Measurements from ENCODE around the gene DNAH3. TPM values are rescaled to one million over a fixed set of nuclear protein-coding genes. Genes with fewer than 3 reads are reported as not detected.

DNAH3 gene
- total and polyA plus RNA-seq, 2 of the 13 experiments (the other 11 are each of a cell fraction or from before 2014, with no cell fraction given): 0.07 to 0.08 TPM

DNA sequence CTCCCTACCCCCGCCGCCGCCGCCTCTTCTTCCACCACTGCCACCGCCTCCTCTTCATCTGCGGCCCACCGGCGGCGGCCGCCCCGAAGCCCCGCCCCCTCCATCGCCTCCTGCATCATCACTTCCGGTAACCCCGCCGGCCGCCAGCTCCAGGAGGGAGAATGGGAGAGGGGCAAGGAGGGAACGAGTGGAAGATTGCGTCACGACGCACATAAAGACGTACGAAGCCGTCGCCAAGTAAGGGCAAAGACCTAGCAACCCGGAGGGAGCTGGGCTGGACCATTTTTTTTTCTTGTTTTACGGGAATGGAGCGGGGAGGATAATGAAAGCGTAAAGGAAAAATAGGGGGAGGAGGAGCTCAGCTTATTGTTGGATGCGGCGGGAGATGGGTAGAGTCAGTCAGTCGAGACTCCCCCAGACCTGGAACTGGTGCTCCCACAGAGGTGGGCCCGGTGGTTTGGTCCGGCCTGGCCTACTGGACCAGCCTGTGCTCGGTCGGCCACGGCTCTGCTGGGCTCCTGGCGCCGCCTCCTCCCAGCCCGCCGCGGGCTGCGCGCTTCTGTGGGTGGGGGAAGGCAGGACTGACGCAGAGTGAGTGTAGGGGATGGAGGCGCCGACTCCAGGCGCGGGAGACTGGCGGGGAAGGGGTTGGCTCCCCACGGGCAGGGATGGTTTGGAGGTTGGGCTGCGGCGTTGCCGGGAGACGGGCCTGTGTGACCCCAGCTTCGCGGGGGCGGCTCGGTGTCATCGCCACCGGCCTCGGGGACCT lies 250.2 kb downstream of the DNAH3 start, which contains the start of the genes DCUN1D3 and LYRM1 (continued):
- TF ChIP-seq, protein P1, sequence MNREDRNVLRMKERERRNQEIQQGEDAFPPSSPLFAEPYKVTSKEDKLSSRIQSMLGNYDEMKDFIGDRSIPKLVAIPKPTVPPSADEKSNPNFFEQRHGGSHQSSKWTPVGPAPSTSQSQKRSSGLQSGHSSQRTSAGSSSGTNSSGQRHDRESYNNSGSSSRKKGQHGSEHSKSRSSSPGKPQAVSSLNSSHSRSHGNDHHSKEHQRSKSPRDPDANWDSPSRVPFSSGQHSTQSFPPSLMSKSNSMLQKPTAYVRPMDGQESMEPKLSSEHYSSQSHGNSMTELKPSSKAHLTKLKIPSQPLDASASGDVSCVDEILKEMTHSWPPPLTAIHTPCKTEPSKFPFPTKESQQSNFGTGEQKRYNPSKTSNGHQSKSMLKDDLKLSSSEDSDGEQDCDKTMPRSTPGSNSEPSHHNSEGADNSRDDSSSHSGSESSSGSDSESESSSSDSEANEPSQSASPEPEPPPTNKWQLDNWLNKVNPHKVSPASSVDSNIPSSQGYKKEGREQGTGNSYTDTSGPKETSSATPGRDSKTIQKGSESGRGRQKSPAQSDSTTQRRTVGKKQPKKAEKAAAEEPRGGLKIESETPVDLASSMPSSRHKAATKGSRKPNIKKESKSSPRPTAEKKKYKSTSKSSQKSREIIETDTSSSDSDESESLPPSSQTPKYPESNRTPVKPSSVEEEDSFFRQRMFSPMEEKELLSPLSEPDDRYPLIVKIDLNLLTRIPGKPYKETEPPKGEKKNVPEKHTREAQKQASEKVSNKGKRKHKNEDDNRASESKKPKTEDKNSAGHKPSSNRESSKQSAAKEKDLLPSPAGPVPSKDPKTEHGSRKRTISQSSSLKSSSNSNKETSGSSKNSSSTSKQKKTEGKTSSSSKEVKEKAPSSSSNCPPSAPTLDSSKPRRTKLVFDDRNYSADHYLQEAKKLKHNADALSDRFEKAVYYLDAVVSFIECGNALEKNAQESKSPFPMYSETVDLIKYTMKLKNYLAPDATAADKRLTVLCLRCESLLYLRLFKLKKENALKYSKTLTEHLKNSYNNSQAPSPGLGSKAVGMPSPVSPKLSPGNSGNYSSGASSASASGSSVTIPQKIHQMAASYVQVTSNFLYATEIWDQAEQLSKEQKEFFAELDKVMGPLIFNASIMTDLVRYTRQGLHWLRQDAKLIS (CRISPR knock-in tag; IDR thresholded peaks at IDR 0.05): no peak
- TF ChIP-seq, protein P2, sequence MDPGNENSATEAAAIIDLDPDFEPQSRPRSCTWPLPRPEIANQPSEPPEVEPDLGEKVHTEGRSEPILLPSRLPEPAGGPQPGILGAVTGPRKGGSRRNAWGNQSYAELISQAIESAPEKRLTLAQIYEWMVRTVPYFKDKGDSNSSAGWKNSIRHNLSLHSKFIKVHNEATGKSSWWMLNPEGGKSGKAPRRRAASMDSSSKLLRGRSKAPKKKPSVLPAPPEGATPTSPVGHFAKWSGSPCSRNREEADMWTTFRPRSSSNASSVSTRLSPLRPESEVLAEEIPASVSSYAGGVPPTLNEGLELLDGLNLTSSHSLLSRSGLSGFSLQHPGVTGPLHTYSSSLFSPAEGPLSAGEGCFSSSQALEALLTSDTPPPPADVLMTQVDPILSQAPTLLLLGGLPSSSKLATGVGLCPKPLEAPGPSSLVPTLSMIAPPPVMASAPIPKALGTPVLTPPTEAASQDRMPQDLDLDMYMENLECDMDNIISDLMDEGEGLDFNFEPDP (CRISPR knock-in tag; conservative IDR thresholded peaks at IDR 0.05): no peak
- TF ChIP-seq, protein P3, sequence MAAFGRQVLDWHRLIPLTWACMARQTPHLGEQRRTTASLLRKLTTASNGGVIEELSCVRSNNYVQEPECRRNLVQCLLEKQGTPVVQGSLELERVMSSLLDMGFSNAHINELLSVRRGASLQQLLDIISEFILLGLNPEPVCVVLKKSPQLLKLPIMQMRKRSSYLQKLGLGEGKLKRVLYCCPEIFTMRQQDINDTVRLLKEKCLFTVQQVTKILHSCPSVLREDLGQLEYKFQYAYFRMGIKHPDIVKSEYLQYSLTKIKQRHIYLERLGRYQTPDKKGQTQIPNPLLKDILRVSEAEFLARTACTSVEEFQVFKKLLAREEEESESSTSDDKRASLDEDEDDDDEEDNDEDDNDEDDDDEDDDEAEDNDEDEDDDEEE (CRISPR knock-in tag; IDR thresholded peaks at IDR 0.05): peak; percentile 95
- TF ChIP-seq XRCC5 (optimal IDR thresholded peaks at IDR 0.05; ENCODE audit: low read length): peak; percentile 95
- TF ChIP-seq NFYC (CRISPR knock-in tag; IDR thresholded peaks at IDR 0.05): peak; percentile 34; the same call in 1 of the 2 replicates
- TF ChIP-seq ZNF550 (CRISPR knock-in tag; IDR thresholded peaks at IDR 0.05; ENCODE audit: borderline replicate concordance): peak; percentile 82; the same call in 1 of the 2 replicates
- peak; percentile 76 for TF ChIP-seq CHCHD3 (CRISPR knock-in tag; IDR thresholded peaks at IDR 0.05)
- TF ChIP-seq KAT2B (IDR thresholded peaks at IDR 0.05; ENCODE audit: borderline replicate concordance, low read depth, low read length): no peak
- TF ChIP-seq, protein P4, sequence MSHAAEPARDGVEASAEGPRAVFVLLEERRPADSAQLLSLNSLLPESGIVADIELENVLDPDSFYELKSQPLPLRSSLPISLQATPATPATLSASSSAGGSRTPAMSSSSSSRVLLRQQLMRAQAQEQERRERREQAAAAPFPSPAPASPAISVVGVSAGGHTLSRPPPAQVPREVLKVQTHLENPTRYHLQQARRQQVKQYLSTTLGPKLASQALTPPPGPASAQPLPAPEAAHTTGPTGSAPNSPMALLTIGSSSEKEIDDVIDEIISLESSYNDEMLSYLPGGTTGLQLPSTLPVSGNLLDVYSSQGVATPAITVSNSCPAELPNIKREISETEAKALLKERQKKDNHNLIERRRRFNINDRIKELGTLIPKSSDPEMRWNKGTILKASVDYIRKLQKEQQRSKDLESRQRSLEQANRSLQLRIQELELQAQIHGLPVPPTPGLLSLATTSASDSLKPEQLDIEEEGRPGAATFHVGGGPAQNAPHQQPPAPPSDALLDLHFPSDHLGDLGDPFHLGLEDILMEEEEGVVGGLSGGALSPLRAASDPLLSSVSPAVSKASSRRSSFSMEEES (CRISPR knock-in tag; IDR thresholded peaks at IDR 0.05): no peak; the same call in 1 of the 2 replicates
- TF ChIP-seq ZNF282 (IDR thresholded peaks at IDR 0.05; ENCODE audit: partially characterized antibody): no peak
- no peak; the same call in none of the 2 replicates for TF ChIP-seq JUN (CRISPR knock-in tag; IDR thresholded peaks at IDR 0.05)
- TF ChIP-seq ZNF205 (CRISPR knock-in tag; IDR thresholded peaks at IDR 0.05): peak; percentile 84; the same call in 1 of the 2 replicates
- TF ChIP-seq, protein P5, sequence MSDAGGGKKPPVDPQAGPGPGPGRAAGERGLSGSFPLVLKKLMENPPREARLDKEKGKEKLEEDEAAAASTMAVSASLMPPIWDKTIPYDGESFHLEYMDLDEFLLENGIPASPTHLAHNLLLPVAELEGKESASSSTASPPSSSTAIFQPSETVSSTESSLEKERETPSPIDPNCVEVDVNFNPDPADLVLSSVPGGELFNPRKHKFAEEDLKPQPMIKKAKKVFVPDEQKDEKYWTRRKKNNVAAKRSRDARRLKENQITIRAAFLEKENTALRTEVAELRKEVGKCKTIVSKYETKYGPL (CRISPR knock-in tag; IDR thresholded peaks at IDR 0.05): no peak
- TF ChIP-seq ZNF224 (CRISPR knock-in tag; IDR thresholded peaks at IDR 0.05): peak; percentile 93
- TF ChIP-seq MTA1 (CRISPR knock-in tag; IDR thresholded peaks at IDR 0.05; ENCODE audit: borderline replicate concordance): peak; percentile 86; the same call in 1 of the 2 replicates
- no peak for TF ChIP-seq NFYB (CRISPR knock-in tag; IDR thresholded peaks at IDR 0.05)
- TF ChIP-seq, protein P6, sequence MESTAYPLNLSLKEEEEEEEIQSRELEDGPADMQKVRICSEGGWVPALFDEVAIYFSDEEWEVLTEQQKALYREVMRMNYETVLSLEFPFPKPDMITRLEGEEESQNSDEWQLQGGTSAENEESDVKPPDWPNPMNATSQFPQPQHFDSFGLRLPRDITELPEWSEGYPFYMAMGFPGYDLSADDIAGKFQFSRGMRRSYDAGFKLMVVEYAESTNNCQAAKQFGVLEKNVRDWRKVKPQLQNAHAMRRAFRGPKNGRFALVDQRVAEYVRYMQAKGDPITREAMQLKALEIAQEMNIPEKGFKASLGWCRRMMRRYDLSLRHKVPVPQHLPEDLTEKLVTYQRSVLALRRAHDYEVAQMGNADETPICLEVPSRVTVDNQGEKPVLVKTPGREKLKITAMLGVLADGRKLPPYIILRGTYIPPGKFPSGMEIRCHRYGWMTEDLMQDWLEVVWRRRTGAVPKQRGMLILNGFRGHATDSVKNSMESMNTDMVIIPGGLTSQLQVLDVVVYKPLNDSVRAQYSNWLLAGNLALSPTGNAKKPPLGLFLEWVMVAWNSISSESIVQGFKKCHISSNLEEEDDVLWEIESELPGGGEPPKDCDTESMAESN (CRISPR knock-in tag; conservative IDR thresholded peaks at IDR 0.05): peak; percentile 77; the same call in 1 of the 2 replicates
- TF ChIP-seq SRY (CRISPR knock-in tag; IDR thresholded peaks at IDR 0.05): peak; percentile 98
- TF ChIP-seq ZNF777 (CRISPR knock-in tag; IDR thresholded peaks at IDR 0.05): peak; percentile 52; the same call in 1 of the 2 replicates

All from HepG2 (cell line).